ENCODE results near the gene RAB3C. TPM values are rescaled to one million over a fixed set of nuclear protein-coding genes. Genes with fewer than 3 reads are reported as not detected.
A peak's percentile ranks its signal among the peaks of the same experiment; 100 is the strongest.
"Not testable (repeated sequence)": the region's sequence is repeated elsewhere in the genome, so short reads cannot be mapped to it uniquely, and the experiment has no call there.

The RAB3C gene
- polyA plus RNA-seq, 4 donors = 0.22 to 6.5 (median 2.9) TPM

DNA sequence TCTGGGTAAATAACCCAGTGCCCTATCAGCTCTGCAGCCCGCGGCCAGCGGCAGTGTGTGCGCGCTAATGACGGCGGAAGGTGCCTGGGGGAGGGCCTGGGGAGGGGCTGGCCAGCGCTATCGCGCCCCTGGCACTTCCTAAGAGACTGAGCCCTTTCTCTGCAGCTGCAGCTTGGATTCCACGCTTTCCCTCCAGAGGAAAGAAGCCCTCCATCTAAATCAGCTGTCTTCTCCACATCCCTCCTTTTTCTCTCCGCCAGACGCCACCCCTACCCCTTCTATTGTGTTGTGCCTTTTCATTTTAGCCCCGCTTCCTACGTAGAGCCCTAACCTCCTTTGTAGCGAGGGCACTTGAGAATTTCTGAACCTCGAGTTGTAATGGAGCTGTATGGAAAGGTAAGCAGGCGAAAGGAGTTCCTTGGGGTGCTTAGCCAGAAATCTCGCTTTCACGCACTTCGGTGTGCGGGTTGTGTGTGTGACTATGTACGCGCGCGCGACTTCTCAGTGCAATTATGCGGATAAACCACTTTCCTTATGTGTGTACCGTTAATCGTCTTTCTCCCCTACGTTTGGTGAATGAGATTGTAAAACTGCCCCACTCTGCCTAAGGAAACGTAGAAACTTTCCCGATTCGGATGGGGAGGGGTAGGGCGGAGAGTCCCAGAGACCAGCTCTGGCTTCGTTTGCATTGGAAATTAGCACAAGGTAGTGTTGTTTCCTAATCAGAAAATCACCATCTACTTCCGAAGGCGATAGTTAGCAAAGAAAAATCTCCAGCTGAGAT lies 664 bp upstream of the RAB3C start:
- DNase-seq (peak in 1 of 2 donors; percentile 39), FAIRE-seq (no peak)
- peaks cover 0 to 17% (median 10%) of the 10 kb centered on the region in 3 donors for H3K27me3 ChIP-seq (ENCODE audit: control insufficient read depth in 3 of 3, insufficient read depth in 3 of 3, low read length in 3 of 3)
- 1 to 2% (median 2%) methylated on average over 38 of the region's 38 CpGs for WGBS, 3 donors
- peaks cover 0 to 9% (median 5%) of the 10 kb centered on the region in 3 donors for H3K4me1 ChIP-seq (ENCODE audit: control insufficient read depth in 3 of 3, insufficient read depth in 2 of 3, low read depth in 1 of 3, low read length in 2 of 3)
- no peaks in the 10 kb centered on the region for H3K9me3 ChIP-seq (ENCODE audit: control insufficient read depth in 2 of 2, insufficient read depth in 1 of 2, low read depth in 1 of 2, low read length in 1 of 2)
- H3K4me3 ChIP-seq (ENCODE audit: low read depth in 1 of 3, low read length in 3 of 3) = peak overlapping the region; percentile 6 to 53 (median 26)
- H3K27ac ChIP-seq (ENCODE audit: low read depth in 1 of 3, low read length in 2 of 3) = no peak overlapping the region
- H3K36me3 ChIP-seq (ENCODE audit: control insufficient read depth in 3 of 3, insufficient read depth in 2 of 3, low read depth in 1 of 3, low read length in 3 of 3) = no peaks in the 10 kb centered on the region

DNA sequence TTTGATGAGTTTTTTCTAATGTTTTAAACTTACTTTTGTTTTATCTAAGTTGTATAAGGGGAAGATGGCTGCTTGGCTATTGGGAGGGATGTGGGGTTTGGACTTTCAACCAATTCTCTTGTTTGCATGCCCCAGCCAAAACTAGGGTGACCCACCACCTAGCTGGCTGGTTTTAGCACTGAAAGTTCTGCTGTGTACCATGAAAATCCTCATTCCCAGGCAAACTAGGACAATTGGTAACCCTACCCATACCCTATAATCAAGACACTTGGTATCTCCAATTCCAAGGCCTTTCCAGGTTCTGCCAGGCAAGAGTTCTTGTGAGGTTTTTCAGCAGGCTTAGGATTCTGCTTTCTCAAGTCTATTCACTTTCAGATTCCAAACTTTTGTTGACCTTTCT lies 13.1 kb downstream of the RAB3C start:
- Histone ChIP-seq H3K9me3 (ENCODE audit: control insufficient read depth in 2 of 2, insufficient read depth in 1 of 2, low read depth in 1 of 2, low read length in 1 of 2) (no peaks in the 10 kb centered on the region), H3K4me3 (ENCODE audit: low read depth in 1 of 3, low read length in 3 of 3) (no peak overlapping the region), H3K27ac (ENCODE audit: low read depth in 1 of 3, low read length in 2 of 3) (no peak overlapping the region), H3K36me3 (ENCODE audit: control insufficient read depth in 3 of 3, insufficient read depth in 2 of 3, low read depth in 1 of 3, low read length in 3 of 3) (no peaks in the 10 kb centered on the region), H3K4me1 (ENCODE audit: control insufficient read depth in 3 of 3, insufficient read depth in 2 of 3, low read depth in 1 of 3, low read length in 2 of 3) (no peaks in the 10 kb centered on the region), H3K27me3 (ENCODE audit: control insufficient read depth in 3 of 3, insufficient read depth in 3 of 3, low read length in 3 of 3) (no peaks in the 10 kb centered on the region)
- no peak for DNase-seq
- FAIRE-seq = no peak

DNA sequence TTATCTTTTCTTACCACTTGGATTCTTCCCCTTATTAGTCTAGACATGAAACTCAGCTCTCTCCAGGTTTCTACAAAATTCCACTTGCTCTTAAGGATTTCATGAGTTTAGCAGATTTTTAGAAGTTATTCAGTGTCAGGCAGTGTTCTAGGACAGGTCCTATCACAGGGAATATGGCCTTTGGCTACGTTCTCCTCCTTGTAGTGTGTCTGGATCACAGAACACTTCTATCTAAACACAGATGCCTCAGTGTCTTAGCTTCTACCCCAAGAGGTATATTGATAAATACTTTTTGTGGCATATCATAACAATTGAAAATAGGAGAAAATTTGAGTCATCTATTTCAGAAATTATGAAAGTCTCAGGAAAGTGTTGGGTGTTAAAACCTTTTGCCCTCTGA lies 15.6 kb downstream of the RAB3C start:
- Histone ChIP-seq H3K4me3 (ENCODE audit: low read depth in 1 of 3, low read length in 3 of 3) (no peak overlapping the region), H3K27me3 (ENCODE audit: control insufficient read depth in 3 of 3, insufficient read depth in 3 of 3, low read length in 3 of 3) (no peaks in the 10 kb centered on the region), H3K36me3 (ENCODE audit: control insufficient read depth in 3 of 3, insufficient read depth in 2 of 3, low read depth in 1 of 3, low read length in 3 of 3) (no peaks in the 10 kb centered on the region), H3K9me3 (ENCODE audit: control insufficient read depth in 2 of 2, insufficient read depth in 1 of 2, low read depth in 1 of 2, low read length in 1 of 2) (no peaks in the 10 kb centered on the region), H3K27ac (ENCODE audit: low read depth in 1 of 3, low read length in 2 of 3) (no peak overlapping the region), H3K4me1 (ENCODE audit: control insufficient read depth in 3 of 3, insufficient read depth in 2 of 3, low read depth in 1 of 3, low read length in 2 of 3) (no peaks in the 10 kb centered on the region)
- 75 to 93% (median 76%) methylated on average over 1 of the region's 1 CpG for WGBS, 3 donors
- FAIRE-seq (no peak), DNase-seq (no peak)

DNA sequence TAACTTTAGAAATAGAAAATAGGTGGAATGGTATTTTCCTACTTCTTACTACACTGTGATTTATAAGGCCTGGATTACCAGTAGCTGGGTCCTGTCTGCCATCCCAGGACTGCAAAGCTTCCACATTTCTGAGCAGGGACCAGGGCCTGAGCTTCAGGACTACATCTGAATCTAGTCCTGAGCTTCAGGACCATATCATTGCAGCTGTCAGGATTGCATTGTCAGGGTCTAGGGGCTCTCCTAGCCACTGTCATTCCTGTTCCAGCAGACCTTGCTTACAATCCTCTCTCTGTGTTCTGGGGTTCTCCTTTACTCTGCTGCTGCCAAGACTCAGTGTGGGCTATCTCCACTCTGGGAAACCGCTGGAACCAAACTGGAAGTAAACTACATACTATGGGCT lies 16.3 kb downstream of the RAB3C start:
- Histone ChIP-seq H3K4me1 (ENCODE audit: control insufficient read depth in 3 of 3, insufficient read depth in 2 of 3, low read depth in 1 of 3, low read length in 2 of 3) (no peaks in the 10 kb centered on the region), H3K4me3 (ENCODE audit: low read depth in 1 of 3, low read length in 3 of 3) (no peak overlapping the region), H3K36me3 (ENCODE audit: control insufficient read depth in 3 of 3, insufficient read depth in 2 of 3, low read depth in 1 of 3, low read length in 3 of 3) (no peaks in the 10 kb centered on the region), H3K27me3 (ENCODE audit: control insufficient read depth in 3 of 3, insufficient read depth in 3 of 3, low read length in 3 of 3) (no peaks in the 10 kb centered on the region), H3K27ac (ENCODE audit: low read depth in 1 of 3, low read length in 2 of 3) (no peak overlapping the region), H3K9me3 (ENCODE audit: control insufficient read depth in 2 of 2, insufficient read depth in 1 of 2, low read depth in 1 of 2, low read length in 1 of 2) (peaks cover 0 to 6% of the 10 kb centered on the region in 2 donors)
- FAIRE-seq (no peak), DNase-seq (no peak)
- WGBS, 3 donors = 68 to 83% (median 73%) methylated on average over 1 of the region's 1 CpG

DNA sequence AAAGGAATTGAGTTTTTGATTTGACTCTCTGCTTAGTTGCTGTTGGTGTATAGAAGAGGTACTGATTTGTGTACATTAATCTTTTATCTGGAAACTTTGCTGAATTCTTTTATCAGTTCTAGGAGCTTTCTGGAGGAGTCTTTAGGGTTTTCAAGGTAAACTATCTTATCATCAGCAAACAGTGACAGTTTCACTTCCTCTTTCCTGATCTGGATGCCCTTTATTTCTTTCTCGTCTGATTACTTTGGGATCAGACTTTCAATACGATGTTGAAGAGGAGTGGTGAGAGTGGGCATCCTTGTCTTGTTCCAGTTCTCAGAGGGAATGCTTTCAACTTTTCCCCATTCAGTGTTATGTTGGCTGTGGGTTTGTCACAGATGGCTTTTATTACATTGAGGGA lies 17.7 kb downstream of the RAB3C start:
- not testable (repeated sequence) for H3K4me1 ChIP-seq (ENCODE audit: control insufficient read depth in 3 of 3, insufficient read depth in 2 of 3, low read depth in 1 of 3, low read length in 2 of 3); H3K27me3 ChIP-seq (ENCODE audit: control insufficient read depth in 3 of 3, insufficient read depth in 3 of 3, low read length in 3 of 3); H3K36me3 ChIP-seq (ENCODE audit: control insufficient read depth in 3 of 3, insufficient read depth in 2 of 3, low read depth in 1 of 3, low read length in 3 of 3); FAIRE-seq; H3K4me3 ChIP-seq (ENCODE audit: low read depth in 1 of 3, low read length in 3 of 3); DNase-seq; H3K27ac ChIP-seq (ENCODE audit: low read depth in 1 of 3, low read length in 2 of 3)
- peaks cover 0 to 15% of the 10 kb centered on the region in 2 donors for H3K9me3 ChIP-seq (ENCODE audit: control insufficient read depth in 2 of 2, insufficient read depth in 1 of 2, low read depth in 1 of 2, low read length in 1 of 2)
- 7 to 23% (median 12%) methylated on average over 2 of the region's 2 CpGs for WGBS, 3 donors

DNA sequence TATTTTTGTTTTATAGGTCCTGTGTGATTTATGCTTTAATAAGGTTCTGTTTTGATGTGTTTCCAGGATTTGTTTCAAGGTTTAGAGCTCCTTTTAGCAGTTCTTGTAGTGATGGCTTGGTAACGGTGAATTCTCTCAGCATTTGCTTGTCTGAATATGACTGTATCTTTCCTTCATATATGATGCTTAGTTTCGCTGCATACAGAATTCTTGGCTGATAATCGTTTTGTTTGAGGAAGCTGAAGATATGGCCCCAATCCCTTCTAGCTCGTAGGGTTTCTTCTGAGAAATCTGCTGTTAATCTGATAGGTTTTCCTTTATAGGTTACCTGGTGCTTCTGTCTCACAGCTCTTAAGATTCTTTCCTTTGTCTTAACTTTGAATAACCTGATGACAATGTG lies 20.0 kb downstream of the RAB3C start:
- not testable (repeated sequence) for H3K36me3 ChIP-seq (ENCODE audit: control insufficient read depth in 3 of 3, insufficient read depth in 2 of 3, low read depth in 1 of 3, low read length in 3 of 3); H3K4me3 ChIP-seq (ENCODE audit: low read depth in 1 of 3, low read length in 3 of 3); H3K27me3 ChIP-seq (ENCODE audit: control insufficient read depth in 3 of 3, insufficient read depth in 3 of 3, low read length in 3 of 3); H3K27ac ChIP-seq (ENCODE audit: low read depth in 1 of 3, low read length in 2 of 3); H3K4me1 ChIP-seq (ENCODE audit: control insufficient read depth in 3 of 3, insufficient read depth in 2 of 3, low read depth in 1 of 3, low read length in 2 of 3); DNase-seq; FAIRE-seq
- peaks cover 0 to 18% of the 10 kb centered on the region in 2 donors for H3K9me3 ChIP-seq (ENCODE audit: control insufficient read depth in 2 of 2, insufficient read depth in 1 of 2, low read depth in 1 of 2, low read length in 1 of 2)
- 77 to 88% (median 79%) methylated on average over 4 of the region's 4 CpGs for WGBS, 3 donors

DNA sequence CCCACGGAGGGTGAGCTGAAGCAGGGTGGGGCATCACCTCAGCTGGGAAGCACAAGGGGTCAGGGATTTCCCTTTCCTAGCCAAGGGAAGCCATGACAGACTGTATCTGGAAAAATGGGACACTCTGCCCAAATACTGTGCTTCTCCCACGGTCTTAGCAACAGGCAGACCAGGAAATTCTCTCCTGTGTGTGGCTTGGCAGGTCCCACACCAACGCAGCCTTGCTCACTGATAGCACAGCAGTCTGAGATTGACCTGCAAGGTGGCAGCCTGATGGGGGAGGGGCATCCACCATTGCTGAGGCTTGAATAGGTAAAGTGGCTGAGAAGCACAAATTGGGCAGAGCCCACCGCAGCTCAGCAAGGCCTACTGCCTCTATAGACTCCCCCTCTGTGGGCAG lies 23.2 kb downstream of the RAB3C start:
- no peaks in the 10 kb centered on the region for H3K36me3 ChIP-seq (ENCODE audit: control insufficient read depth in 3 of 3, insufficient read depth in 2 of 3, low read depth in 1 of 3, low read length in 3 of 3)
- DNase-seq (no peak), FAIRE-seq (no peak)
- no peak overlapping the region for H3K4me3 ChIP-seq (ENCODE audit: low read depth in 1 of 3, low read length in 3 of 3)
- peaks cover 0 to 18% of the 10 kb centered on the region in 2 donors for H3K9me3 ChIP-seq (ENCODE audit: control insufficient read depth in 2 of 2, insufficient read depth in 1 of 2, low read depth in 1 of 2, low read length in 1 of 2)
- no peaks in the 10 kb centered on the region for H3K27me3 ChIP-seq (ENCODE audit: control insufficient read depth in 3 of 3, insufficient read depth in 3 of 3, low read length in 3 of 3)
- H3K27ac ChIP-seq (ENCODE audit: low read depth in 1 of 3, low read length in 2 of 3) = no peak overlapping the region
- 57 to 81% (median 68%) methylated on average over 4 of the region's 4 CpGs for WGBS, 3 donors
- H3K4me1 ChIP-seq (ENCODE audit: control insufficient read depth in 3 of 3, insufficient read depth in 2 of 3, low read depth in 1 of 3, low read length in 2 of 3) = no peaks in the 10 kb centered on the region

DNA sequence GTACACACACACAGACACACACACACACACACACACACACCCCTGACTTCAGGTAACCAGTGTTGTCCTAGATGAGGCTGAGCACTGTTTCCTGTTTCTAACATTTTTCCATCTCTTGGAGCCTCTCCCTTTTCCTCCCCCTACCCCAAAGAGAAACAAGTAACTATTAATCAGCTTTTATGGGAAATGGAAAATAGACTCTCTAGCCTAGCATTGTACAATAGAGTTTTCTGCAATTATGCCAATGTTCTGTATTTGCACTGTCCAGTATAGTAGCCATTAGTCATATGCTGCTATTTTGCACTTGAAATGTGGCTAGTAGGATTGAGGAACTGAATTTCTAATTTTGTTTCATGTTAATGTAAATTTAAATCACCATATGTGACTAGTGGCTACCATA lies 33.1 kb downstream of the RAB3C start:
- Histone ChIP-seq H3K36me3 (ENCODE audit: control insufficient read depth in 3 of 3, insufficient read depth in 2 of 3, low read depth in 1 of 3, low read length in 3 of 3) (no peaks in the 10 kb centered on the region), H3K4me1 (ENCODE audit: control insufficient read depth in 3 of 3, insufficient read depth in 2 of 3, low read depth in 1 of 3, low read length in 2 of 3) (no peaks in the 10 kb centered on the region), H3K27ac (ENCODE audit: low read depth in 1 of 3, low read length in 2 of 3) (no peak overlapping the region), H3K27me3 (ENCODE audit: control insufficient read depth in 3 of 3, insufficient read depth in 3 of 3, low read length in 3 of 3) (no peaks in the 10 kb centered on the region), H3K4me3 (ENCODE audit: low read depth in 1 of 3, low read length in 3 of 3) (no peak overlapping the region), H3K9me3 (ENCODE audit: control insufficient read depth in 2 of 2, insufficient read depth in 1 of 2, low read depth in 1 of 2, low read length in 1 of 2) (no peaks in the 10 kb centered on the region)
- FAIRE-seq (no peak), DNase-seq (no peak)

DNA sequence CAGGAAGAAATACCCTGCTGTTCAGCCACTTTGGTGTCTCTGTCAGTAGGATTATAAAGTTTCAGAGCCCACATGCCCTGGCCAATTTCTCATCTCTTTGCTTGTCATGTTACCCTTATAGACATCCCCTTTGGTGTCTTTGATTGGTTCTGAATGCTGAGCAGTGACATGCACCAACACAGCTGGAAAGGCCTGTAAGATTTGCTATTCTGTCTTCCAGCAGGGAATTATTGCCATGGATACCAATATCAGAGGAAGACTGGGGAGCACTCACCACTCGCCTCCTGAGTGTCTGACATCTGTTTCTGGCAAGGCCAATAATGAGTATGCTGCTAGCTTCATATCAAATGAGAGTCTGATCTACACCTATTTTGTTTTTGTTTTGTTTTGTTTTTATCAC lies 34.4 kb downstream of the RAB3C start:
- 78 to 82% (median 81%) methylated on average over 1 of the region's 1 CpG for WGBS, 3 donors
- FAIRE-seq = no peak
- H3K9me3 ChIP-seq (ENCODE audit: control insufficient read depth in 2 of 2, insufficient read depth in 1 of 2, low read depth in 1 of 2, low read length in 1 of 2) = no peaks in the 10 kb centered on the region
- peaks cover 0 to 4% (median 0%) of the 10 kb centered on the region in 3 donors for H3K4me1 ChIP-seq (ENCODE audit: control insufficient read depth in 3 of 3, insufficient read depth in 2 of 3, low read depth in 1 of 3, low read length in 2 of 3)
- H3K4me3 ChIP-seq (ENCODE audit: low read depth in 1 of 3, low read length in 3 of 3) = no peak overlapping the region
- no peaks in the 10 kb centered on the region for H3K36me3 ChIP-seq (ENCODE audit: control insufficient read depth in 3 of 3, insufficient read depth in 2 of 3, low read depth in 1 of 3, low read length in 3 of 3)
- no peak overlapping the region for H3K27ac ChIP-seq (ENCODE audit: low read depth in 1 of 3, low read length in 2 of 3)
- no peaks in the 10 kb centered on the region for H3K27me3 ChIP-seq (ENCODE audit: control insufficient read depth in 3 of 3, insufficient read depth in 3 of 3, low read length in 3 of 3)
- DNase-seq = no peak

All from small intestine (tissue), 7 donors.